ENCODE data around the gene KCNC1.

Gene KCNC1

GRCh38 chr11:17716807-17717206 lies 17.8 kb upstream of the KCNC1 start:
- no peak for DNase-seq

DNA sequence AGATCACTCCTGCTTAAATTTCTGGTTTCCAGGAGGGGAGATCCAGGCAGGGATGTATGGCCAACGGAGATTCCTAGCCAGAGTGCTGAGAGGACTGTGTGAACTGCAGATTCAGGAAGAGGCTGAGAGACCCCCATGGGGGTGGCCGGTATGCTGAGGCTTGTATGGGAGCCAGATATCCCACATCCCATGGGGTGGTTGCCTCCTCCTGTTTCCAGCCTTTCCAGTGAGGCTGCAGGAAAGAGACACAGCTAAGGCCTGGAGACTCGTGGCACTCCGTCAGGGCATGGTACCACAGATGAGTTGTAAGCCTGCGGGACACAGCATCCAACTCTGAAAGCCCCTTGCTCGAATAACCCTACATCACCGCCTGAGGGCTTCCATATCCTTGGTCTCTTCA lies 16.6 kb upstream of the KCNC1 start:
- DNase-seq: no peak

DNA sequence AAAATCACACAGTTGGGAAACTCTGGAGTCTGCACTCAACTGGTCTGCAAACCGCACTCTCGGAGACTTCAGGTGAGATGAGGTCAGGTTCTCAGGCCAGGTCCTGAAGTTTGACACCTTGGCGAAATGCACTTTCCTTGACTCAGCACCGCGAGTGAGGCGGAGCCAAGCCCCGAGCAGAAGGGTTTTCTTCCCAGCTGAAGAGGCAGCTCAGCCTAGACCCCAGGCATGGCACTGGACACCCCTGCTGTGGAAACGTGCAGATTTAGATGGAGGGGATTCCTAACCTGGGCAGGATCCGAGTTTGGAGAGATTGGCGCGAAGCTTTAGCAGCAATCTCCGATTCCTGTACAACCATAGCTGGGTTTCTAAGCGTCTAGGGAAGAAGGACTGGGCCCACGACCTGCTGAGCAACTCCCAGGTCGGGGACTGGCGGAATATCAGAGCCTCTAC lies 16.0 kb upstream of the KCNC1 start:
- no peak for DNase-seq

DNA sequence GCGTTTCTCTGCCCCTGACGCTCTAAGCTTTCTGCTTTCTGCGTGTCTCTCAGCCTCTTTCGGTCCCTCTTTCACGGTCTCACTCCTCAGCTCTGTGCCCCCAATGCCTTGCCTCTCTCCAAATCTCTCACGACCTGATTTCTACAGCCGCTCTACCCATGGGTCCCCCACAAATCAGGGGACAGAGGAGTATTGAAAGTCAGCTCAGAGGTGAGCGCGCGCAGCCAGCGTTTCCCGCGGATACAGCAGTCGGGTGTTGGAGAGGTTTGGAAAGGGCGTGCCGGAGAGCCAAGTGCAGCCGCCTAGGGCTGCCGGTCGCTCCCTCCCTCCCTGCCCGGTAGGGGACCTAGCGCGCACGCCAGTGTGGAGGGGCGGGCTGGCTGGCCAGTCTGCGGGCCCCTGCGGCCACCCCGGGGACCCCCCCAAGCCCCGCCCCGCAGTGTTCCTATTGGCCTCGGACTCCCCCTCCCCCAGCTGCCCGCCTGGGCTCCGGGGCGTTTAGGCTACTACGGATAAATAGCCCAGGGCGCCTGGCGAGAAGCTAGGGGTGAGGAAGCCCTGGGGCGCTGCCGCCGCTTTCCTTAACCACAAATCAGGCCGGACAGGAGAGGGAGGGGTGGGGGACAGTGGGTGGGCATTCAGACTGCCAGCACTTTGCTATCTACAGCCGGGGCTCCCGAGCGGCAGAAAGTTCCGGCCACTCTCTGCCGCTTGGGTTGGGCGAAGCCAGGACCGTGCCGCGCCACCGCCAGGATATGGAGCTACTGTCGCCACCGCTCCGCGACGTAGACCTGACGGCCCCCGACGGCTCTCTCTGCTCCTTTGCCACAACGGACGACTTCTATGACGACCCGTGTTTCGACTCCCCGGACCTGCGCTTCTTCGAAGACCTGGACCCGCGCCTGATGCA lies 15.3 kb upstream of the KCNC1 start, which contains the start of gene MYOD1:
Gene MYOD1, plus strand, starts transcription at position 544 of the 910 bp plus-strand sequence. Its CDS starts 212 bp downstream, at position 756.
- DNase-seq: no peak

GRCh38 chr11:17719938-17720795 lies 14.4 kb upstream of the KCNC1 start:
- no peak for DNase-seq

DNA sequence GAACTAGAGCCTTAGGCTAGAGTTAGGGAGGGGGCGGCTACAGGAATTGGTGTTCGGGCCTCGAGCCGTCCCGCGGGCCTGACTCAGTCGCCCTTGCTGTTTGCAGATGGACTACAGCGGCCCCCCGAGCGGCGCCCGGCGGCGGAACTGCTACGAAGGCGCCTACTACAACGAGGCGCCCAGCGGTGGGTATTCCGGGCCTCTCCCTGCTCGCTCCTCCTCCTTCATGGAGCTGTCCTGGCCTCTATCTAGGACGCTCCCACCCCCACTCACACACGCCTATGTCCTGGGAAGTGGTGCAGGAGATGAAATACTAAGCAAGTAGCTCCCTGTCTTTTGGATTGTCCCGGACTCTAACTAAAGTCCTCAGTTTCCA lies 13.8 kb upstream of the KCNC1 start:
- no peak for DNase-seq

DNA sequence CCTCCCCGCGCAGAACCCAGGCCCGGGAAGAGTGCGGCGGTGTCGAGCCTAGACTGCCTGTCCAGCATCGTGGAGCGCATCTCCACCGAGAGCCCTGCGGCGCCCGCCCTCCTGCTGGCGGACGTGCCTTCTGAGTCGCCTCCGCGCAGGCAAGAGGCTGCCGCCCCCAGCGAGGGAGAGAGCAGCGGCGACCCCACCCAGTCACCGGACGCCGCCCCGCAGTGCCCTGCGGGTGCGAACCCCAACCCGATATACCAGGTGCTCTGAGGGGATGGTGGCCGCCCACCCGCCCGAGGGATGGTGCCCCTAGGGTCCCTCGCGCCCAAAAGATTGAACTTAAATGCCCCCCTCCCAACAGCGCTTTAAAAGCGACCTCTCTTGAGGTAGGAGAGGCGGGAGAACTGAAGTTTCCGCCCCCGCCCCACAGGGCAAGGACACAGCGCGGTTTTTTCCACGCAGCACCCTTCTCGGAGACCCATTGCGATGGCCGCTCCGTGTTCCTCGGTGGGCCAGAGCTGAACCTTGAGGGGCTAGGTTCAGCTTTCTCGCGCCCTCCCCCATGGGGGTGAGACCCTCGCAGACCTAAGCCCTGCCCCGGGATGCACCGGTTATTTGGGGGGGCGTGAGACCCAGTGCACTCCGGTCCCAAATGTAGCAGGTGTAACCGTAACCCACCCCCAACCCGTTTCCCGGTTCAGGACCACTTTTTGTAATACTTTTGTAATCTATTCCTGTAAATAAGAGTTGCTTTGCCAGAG lies 13.2 kb upstream of the KCNC1 start:
- DNase-seq: no peak

DNA sequence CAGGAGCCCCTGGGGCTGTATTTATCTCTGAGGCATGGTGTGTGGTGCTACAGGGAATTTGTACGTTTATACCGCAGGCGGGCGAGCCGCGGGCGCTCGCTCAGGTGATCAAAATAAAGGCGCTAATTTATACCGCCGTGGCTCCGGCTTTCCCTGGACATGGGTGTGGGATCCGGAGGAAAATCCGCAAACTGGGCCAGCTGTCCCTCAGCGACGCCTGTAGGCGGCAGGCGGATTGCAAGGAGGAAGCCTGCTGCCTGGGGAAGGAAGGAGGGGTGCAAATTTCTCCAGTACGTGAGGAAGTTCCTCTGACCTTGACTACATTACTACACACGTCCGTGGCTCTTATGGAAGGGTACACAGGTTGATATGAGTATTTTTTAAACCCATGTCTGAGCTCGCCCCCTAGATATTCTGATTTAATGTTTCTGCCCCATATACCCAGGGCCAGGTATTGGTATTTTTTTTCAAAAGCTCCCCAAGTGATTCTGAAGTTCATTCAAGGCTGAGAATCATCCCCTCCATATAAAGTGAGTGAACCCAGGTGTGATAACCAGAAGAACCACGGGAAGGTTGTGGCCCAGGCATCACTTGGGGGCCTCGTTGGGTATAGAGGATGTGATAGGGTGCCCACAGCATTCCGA lies 12.5 kb upstream of the KCNC1 start:
- DNase-seq: no peak

DNA sequence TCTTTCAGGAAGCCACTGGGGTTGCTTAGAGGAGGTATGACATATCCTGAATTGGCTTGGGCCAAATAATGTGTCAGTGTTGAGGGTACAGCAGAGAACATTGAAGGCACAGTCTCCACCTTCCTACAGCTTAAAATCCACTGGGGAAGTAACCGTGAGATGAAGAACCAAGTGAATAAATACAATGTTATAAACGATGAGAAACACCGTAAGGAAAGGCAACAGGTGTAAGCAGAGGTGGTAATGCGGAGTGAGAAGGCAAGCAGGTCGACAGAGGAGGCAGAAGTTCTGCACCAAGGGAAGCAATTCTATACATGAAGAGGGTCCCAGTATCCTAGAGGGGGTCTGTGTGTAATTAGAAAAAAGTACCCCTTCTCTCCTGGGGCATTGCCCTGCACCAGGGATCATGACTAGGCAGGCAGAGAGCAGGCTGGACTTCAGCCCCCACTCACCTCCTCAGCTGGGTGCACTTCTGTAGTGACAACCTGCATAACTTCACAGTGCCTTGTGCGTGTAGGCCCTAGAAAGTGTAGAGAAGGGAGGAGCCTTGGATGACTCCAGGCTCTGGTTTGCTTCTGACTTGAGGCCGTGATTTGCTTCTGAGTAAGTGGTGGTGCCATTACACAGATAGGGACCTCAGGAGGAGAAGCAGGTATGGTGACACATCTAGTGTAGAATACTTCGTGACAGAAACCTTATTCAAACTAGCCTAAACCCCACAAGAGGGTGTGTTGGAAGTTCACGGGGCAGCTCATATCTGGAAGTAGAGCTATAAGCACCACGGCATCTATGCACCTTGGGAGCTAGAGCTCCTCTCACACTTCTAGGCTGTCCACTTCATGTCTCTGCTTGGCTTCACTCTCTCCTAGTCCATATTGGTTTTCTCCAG lies 10.3 kb upstream of the KCNC1 start:
- no peak for DNase-seq

DNA sequence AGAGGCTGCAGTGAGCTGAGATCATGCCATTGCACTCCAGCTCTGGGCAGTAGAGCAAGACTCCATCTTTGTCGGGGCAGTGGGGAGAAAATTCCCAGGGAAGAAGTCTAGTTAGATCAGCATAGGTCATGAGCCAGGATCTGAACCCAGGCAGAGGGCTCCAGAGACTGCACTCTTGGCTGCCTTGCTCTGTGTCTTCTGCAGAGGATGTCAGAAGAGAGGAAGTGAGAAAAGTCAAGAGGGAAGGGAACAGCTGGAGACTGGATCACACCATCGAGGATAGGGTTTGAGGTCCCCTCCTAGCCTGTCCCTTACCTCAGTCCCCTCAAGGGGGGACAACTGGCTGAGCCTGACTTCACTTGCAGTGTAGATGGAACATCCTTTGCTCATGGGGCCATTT lies 9.4 kb upstream of the KCNC1 start:
- no peak for DNase-seq

GRCh38 chr11:17730137-17730536 lies 4.4 kb upstream of the KCNC1 start:
- DNase-seq: no peak

GRCh38 chr11:17730608-17731462 lies 3.7 kb upstream of the KCNC1 start:
- DNase-seq: peak; percentile 63

GRCh38 chr11:17733261-17733660 lies 1.3 kb upstream of the KCNC1 start:
- no peak for DNase-seq

DNA sequence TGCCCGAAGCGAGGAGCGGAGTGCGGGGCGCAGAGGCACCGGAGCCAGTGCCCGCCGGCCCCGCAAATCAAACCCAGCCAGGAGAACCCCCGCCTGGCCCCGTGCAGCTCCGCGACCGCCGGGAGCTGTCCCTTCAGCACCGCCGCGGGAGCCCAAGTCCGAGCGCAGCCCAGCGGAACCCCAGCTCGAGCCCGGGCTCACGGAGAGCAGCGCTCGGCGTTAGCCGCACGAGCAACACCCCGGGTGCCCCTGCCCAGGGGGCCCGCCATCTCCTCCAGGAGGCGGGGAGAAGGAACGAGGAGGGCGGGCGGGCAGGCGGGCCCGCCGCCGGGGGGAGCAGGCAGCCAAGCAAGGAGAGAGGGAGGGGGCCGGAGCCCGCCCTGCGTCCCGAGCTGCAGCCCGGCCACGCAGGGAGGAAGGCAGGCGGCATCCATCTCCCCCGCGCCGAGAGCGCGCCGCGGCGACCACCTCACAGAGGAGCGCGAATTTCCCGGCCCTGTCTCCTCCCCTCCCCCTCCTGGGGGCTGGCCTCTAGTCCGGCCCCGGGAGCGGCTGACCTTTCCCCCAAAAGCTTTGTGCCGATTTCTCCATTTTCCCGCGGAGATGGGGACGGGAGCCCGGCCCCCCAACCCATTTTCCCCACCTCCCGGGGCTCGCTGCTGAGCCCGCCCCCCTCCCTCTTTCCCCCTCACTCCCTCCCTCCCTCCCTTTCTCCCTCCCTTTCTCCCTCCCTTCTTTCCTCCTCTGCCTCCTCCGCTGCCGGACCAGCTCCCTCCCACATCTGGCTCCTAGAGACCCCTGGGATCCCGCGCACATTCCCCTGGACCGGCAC lies 621 bp downstream of the KCNC1 start:
- peak; percentile 22 for DNase-seq

DNA sequence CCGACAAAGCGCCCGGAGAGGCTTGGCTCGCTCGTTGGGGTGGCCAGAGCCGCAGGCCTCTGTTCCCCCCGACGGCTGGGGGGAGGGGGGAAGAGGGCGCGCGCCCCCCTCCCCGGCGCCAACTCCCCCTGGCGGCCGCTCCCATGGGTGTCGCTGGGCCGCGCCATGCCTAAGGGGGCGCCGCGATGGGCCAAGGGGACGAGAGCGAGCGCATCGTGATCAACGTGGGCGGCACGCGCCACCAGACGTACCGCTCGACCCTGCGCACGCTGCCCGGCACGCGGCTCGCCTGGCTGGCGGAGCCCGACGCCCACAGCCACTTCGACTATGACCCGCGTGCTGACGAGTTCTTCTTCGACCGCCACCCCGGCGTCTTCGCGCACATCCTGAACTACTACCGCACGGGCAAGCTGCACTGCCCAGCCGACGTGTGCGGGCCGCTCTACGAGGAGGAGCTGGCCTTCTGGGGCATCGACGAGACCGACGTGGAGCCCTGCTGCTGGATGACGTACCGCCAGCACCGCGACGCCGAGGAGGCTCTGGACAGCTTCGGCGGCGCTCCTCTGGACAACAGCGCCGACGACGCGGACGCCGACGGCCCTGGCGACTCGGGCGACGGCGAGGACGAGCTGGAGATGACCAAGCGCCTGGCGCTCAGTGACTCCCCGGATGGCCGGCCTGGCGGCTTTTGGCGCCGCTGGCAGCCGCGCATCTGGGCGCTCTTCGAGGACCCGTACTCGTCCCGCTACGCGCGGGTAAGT lies 1.4 kb downstream of the KCNC1 start:
- no peak for DNase-seq

DNA sequence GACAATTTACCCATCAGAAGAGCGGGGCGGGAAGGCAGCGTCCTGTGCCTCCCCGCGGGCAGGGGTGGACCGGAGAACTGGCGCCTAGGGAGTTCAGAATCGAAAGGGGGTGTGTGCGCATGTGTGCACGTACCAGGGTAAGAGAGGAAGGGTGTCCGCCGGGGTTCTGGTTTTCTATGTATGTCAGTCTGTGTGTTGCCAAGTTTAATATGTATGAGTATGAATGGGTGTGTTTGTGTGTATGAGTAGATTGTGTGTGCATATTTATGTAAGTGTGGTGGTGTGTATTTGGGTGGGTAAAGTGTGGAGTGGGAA lies 2.0 kb downstream of the KCNC1 start:
- no peak for DNase-seq

- no peak for DNase-seq
Measured at GRCh38 chr11:17736930-17737817, 2.6 kb downstream of the KCNC1 start.

Data from stimulated activated CD4-positive, alpha-beta T cell treated with anti-CD3 and anti-CD28 coated beads, Interleukin-4, amount 100 ng/mL, for 24 hours (primary cell).